Fibroblast of skin of right quadriceps (primary cell): ENCODE data around the gene SDHC.
"Not testable (repeated sequence)": the region's sequence is repeated elsewhere in the genome, so short reads cannot be mapped to it uniquely, and the experiment has no call there.

Experiments
- DNase-seq: peaks from one replicate; pipeline ENCODE4 v3.0.0-alpha.2; 2013

The SDHC gene

DNA sequence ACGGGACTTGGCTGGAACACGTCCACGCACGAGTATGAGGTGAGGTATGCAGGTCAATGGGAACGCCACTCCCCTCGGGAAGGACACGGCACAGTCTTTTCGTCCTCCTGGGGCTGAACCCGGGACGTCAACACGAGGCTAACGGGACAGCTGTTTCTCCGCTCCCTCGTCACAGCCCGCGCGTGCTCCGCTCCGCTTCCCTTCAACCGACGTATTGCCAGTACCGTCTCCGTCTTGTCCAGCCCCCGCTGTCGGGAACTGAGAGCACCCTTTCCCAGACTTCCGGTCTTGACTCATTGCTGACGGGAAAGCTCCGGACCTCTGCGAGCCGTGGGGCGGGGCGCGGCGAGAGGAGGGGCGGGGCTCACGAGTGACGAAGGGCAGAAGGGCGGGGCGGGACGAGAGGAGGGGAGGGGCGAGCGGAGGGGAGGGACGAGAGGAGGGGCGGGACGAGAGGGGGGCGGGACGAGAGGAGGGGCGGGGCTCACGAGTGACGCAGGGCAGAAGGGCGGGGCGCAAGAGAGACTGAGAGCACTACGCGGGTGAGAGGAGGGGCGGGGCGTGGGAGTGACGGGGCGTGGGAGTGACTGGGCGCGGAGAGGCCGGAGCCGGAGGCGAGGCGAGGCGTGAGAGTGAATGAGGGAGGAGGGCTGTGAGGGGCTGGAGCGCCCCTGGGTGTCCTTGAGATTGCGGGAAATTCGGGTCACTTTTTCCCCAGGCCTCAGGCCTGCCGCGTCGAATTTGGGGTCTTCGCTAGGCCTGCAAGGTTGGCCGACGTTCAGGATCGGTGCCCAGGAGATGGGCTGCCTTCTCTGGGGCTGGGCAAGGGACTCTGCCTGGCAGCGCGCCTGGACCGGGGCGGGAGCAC, 75.7 kb downstream of the SDHC start:
- peak; percentile 98 for DNase-seq

DNA sequence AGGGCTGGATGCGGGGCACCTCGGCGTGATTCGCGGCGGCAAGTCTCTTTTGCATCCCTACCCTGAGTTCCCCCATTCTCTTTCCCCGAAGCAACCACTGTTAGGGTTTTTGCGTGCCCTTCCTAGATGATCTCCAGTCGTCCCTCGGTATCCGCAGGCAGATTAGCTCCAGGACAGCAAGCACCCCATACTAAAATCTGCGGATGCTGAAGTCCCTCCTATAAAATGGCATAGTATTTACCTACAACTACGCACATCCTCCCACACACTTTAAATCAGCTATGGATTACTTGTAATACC, 76.3 kb downstream of the SDHC start:
- no peak for DNase-seq

- DNase-seq, result not testable (repeated sequence)
Measured at GRCh38 chr1:161391136-161391535, 77.0 kb downstream of the SDHC start.

- no peak for DNase-seq
Measured at GRCh38 chr1:161391611-161392010, 77.4 kb downstream of the SDHC start.

- no peak for DNase-seq
Measured at GRCh38 chr1:161393151-161393550, 79.0 kb downstream of the SDHC start.

DNA sequence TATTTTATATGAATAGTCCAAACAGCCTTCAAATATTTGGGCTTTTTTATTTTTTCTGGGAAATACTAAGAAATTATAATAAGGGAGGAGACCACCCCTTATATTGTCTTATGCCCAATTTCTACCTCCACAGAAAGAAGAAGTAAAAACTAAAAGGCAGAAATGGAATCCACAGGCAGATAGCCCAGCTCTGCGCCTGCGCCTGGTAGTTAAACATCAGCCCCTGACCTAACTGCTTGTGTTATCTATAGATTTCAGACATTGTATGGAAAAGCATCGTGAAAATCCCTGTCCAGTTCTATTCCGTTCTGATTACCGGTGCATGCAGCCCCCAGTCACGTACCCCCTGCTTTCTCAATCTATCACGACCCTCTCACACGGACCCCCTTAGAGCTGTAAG, 82.9 kb downstream of the SDHC start:
- not testable (repeated sequence) for DNase-seq

DNA sequence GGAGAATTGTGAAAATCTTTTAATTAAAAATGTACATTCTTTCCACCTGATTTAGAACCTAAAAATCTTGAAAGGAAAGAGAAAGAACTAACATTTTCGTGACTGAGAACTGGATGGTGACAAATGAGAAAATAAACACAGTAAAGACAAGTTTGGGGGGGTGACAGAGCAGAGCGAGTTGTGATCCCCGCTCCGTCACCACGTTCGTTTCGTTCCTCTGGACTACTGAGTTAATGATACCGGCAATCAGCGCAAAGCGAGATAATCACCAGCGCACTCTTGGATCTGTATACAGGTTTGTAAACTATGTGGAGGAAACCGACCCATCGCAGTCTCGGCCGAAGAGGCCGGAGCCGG, 84.7 kb downstream of the SDHC start:
- no peak for DNase-seq

- peak; percentile 94 for DNase-seq
Measured at GRCh38 chr1:161399257-161399998, 85.2 kb downstream of the SDHC start.

DNA sequence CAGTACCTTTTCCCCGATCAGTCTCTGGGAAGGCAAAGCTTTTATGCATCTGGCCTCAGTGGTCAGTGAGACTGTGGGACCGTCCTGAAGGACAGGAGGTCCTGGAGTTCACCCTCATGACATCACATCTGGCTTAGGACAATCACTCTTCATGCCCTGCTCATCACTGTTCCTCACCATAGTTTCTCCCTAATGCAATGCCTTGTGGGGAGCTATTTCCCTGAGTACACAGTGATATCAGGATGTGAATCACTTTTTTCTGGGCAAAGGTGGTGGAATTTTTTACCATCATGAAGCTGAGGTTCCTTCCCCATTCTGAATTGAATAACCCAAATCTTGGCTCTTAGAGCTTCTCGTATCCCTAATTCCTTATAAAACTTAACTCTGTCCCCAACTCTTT, 88.3 kb downstream of the SDHC start:
- DNase-seq, result no peak

DNA sequence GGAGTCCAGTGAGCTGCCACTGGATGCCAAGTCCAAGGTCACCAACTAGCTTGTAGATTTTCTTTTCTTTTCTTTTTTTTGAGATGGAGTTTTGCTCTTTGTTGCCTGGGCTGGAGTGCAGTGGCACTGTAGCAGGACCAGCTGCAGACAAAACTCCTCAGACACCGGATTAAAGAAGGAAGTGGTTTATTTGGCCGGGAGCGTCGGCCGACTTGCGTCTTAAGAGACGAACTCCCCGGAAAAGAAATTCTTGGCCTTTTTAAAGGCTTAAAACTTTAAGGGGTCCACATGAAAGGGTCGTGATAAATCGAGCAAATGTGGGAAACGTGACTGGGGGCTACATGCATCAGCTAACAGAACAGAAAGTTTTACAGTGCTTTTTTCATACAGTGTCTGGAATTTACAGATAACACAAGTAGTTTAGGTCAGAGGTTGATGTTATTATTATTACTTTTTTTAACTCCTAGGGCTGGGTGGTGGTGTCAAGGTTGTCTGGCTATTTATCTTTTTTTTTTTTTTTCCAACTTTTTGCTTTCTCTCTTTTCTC, 89.9 kb downstream of the SDHC start:
- no peak for DNase-seq

DNA sequence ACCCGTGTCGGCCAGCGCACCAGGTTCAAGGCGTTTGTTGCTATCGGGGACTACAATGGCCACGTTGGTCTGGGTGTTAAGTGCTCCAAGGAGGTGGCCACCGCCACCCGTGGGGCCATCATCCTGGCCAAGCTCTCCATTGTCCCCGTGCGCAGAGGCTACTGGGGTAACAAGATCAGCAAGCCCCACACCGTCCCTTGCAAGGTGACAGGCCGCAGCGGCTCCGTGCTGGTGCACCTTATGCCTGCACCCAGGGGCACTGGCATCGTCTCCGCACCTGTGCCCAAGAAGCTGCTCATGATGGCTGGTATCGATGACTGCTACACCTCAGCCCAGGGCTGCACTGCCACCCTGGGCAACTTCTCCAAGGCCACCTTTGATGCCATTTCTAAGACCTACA, 92.4 kb downstream of the SDHC start:
- DNase-seq, result not testable (repeated sequence)

GRCh38 chr1:161407451-161407985, 93.3 kb downstream of the SDHC start:
- DNase-seq, result no peak

DNA sequence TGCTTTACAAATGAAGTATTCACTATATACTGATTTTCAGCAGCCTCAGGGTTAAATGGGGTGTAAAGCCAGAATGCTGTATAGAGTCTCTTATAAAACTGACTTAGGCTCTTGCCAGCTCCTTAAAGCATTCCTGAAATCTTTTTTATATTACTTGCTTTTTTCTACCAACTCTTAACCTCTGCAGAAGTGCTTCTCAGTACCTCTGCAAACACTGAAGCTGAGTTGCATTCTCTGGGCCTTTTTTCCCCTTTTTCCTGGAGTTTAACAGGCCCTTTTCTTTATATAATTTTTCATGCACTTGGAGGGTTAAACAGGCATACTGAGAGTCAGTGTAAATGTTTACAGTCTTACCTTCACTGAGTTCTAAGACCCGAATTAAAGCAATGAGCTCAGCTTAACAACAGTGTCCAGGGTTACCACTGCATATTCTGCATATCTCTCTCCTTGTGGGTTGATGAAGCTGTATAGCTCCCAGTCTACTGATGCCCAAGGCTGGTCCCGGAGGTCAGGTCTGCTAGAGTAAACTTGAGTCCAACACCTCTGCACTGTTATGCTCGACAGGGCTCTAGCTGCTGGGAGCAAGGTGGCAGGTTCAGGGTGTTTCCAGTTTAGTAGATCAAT, 94.4 kb downstream of the SDHC start:
- DNase-seq, result no peak

- DNase-seq, result not testable (repeated sequence)
Measured at GRCh38 chr1:161409848-161410635, 95.9 kb downstream of the SDHC start.

GRCh38 chr1:161410636-161410970, 96.4 kb downstream of the SDHC start:
- DNase-seq, result not testable (repeated sequence)
